Naive thymus-derived CD4-positive, alpha-beta T cell (primary cell): ENCODE data around the gene LTK. TPM values are rescaled to one million over a fixed set of nuclear protein-coding genes. Genes with fewer than 3 reads are reported as not detected.

Experiments
- ATAC-seq: fragments of 150-1000 bp; cut with Tn5 transposase; 2 replicates; pipeline ENCODE4 v1.10.0; 2021; ENCODE audit warnings: mild to moderate bottlenecking, moderate library complexity
- CTCF ChIA-PET: fragments of 350-600 bp; sonication (Branson Sonifier 250); formaldehyde crosslinking; loops from one replicate; lab custom pipeline; 2021; ENCODE audit warnings: antibody characterized with exemption; lab: Charles Lee
- POLR2A ChIA-PET: fragments of 350-600 bp; sonication (Branson Sonifier 250); formaldehyde crosslinking; loops from one replicate; lab custom pipeline; 2021; ENCODE audit warnings: antibody characterized with exemption, inconsistent platforms; lab: Charles Lee
- DNase-seq, 9 donors: peaks; one replicate each; pipeline versions ENCODE4 v3.0.0 to v3.0.0-alpha.2; 2020 to 2022; ENCODE audit warnings: mixed read lengths in 1 of 9
- H3K27ac ChIP-seq: one replicate; pipeline ENCODE4 v1.7.0; 2013; ENCODE audit warnings: mild to moderate bottlenecking, low read depth, low read length, moderate library complexity
- H3K27me3 ChIP-seq, 2 donors: one replicate each; pipeline ENCODE4 v1.7.0; 2013; ENCODE audit warnings: low read length in 2 of 2, mild to moderate bottlenecking in 2 of 2, moderate library complexity in 2 of 2; ENCODE audit not compliant: control insufficient read depth in 2 of 2, insufficient read depth in 2 of 2
- H3K36me3 ChIP-seq, 3 experiments: 1 replicate in 2 of 3; 2 replicates in 1 of 3; pipeline ENCODE4 v1.7.0; 2013; ENCODE audit warnings: low read length in 3 of 3, mild to moderate bottlenecking in 3 of 3, moderate library complexity in 1 of 3; ENCODE audit not compliant: insufficient read depth in 3 of 3, control insufficient read depth in 2 of 3
- H3K4me1 ChIP-seq, 2 donors: one replicate each; pipeline ENCODE4 v1.7.0; 2013; ENCODE audit warnings: low read length in 2 of 2, mild to moderate bottlenecking in 2 of 2, moderate library complexity in 1 of 2; ENCODE audit not compliant: control insufficient read depth in 2 of 2, insufficient read depth in 2 of 2
- H3K4me3 ChIP-seq: 2 replicates; pipeline ENCODE4 v1.7.0; 2013; ENCODE audit warnings: mild to moderate bottlenecking, low read length
- H3K9me3 ChIP-seq, 3 experiments: 1 replicate in 2 of 3; 2 replicates in 1 of 3; pipeline ENCODE4 v1.7.0; 2013; ENCODE audit warnings: low read length in 3 of 3; ENCODE audit not compliant: control insufficient read depth in 2 of 3
- H3K27ac Mint-ChIP-seq, 9 donors: one replicate each; pipeline ENCODE4 v1.8.0; 2020 to 2022; ENCODE audit warnings: mixed read lengths in 9 of 9, mild to moderate bottlenecking in 8 of 9, moderate library complexity in 5 of 9, inconsistent platforms in 2 of 9
- H3K27me3 Mint-ChIP-seq, 5 donors: one replicate each; pipeline ENCODE4 v1.8.0; 2021 to 2022; ENCODE audit warnings: mixed read lengths in 5 of 5, mild to moderate bottlenecking in 1 of 5
- H3K36me3 Mint-ChIP-seq, 5 donors: one replicate each; pipeline ENCODE4 v1.8.0; 2020 to 2022; ENCODE audit warnings: mixed read lengths in 5 of 5, mild to moderate bottlenecking in 3 of 5, inconsistent platforms in 1 of 5
- H3K4me1 Mint-ChIP-seq, 7 donors: one replicate each; pipeline ENCODE4 v1.8.0; 2020 to 2022; ENCODE audit warnings: mixed read lengths in 7 of 7, mild to moderate bottlenecking in 3 of 7, inconsistent platforms in 1 of 7
- H3K4me3 Mint-ChIP-seq, 10 donors: one replicate each; pipeline ENCODE4 v1.8.0; 2020 to 2022; ENCODE audit warnings: mild to moderate bottlenecking in 10 of 10, mixed read lengths in 10 of 10, moderate library complexity in 6 of 10, inconsistent platforms in 2 of 10
- H3K9me3 Mint-ChIP-seq, 11 donors: one replicate each; pipeline ENCODE4 v1.8.0; 2020 to 2022; ENCODE audit warnings: mixed read lengths in 11 of 11, mild to moderate bottlenecking in 4 of 11, inconsistent platforms in 1 of 11, moderate library complexity in 1 of 11
- intact Hi-C, 2 donors: fragments of 100-400 bp; cut with micrococcal nuclease; formaldehyde crosslinking; loops; one replicate each; pipeline ENCODE4 v1.15.1; 2023
- polyA plus RNA-seq, 2 donors: library from polyadenylated mRNA; unstranded; fragments of 300-500 nt; fragmentation: Illumina TruSeq; gene quantifications; one replicate each; pipeline ENCODE4 v1.2.3, GENCODE V29; 2021
- total RNA-seq, 6 experiments: library from RNA in 5 of 6; stranded (reverse) in 5 of 6; gene quantifications; 1 replicate in 5 of 6; 2 replicates in 1 of 6; pipeline ENCODE4 v1.2.3 and lab custom pipeline; 2021 to 2026

Gene LTK
- total RNA-seq, result 1 to 10 TPM in 2 of 5 experiments, under 1 TPM in 2, not detected in 1; 0.41 to 6.5 (median 1.4) TPM
- not detected for polyA plus RNA-seq
- not detected for total RNA-seq (lab: John Stamatoyannopoulos, UW)

DNA sequence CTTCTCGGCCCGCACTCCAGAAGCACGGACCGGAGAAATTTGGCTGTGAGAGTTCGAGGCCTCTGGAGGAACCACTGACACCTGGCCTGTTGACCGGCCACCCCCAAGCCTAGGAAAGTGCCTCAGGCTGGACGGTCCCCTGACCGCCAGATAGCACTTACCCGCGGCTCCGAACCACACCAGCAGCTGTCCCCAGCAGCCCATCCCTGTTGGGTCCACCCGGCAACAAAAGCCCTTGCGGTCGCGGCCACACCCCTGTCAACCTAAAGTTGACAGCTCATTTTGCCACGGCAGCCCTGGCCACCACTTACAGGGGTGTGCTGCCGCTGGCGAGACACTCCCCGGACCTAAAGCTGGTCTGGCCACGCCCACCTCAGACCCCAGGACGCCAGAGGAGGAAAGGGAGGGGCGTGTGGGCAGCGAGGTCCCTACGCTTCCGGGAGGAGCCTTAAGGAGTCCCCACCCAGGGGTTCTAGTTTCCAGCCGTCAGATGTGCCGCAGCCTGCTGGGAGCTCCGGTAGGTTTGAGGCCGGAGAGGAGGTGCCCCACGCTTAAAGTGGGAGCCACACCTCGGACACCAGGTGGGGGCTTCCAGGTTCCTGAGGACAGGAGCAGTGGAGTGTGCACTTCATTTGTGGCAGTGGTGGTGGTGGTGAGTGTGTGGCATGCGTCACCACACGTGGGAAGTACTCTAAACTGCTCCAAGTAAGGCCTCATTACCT, at the start of gene LTK:
LTK (minus strand) TSS at position 322 of the 722 bp plus-strand sequence; CDS start at position 204, 118 bp downstream.
- Histone ChIP-seq H3K9me3 (no peaks in the 10 kb centered on the region), H3K27me3 (peaks cover 8 to 18% of the 10 kb centered on the region in 2 donors), H3K4me3 (peak within 1 kb of the TSS; percentile 56), H3K36me3 (peaks cover 0 to 9% (median 0%) of the 10 kb centered on the region in 3 experiments), H3K4me1 (peaks cover 9 to 22% of the 10 kb centered on the region in 2 donors), H3K27ac (no peak within 1 kb of the TSS)
- peak; percentile 37 for ATAC-seq
- ChIA-PET CTCF (no interaction called here), POLR2A (interaction anchor here (0.5 kb wide), 1 partner anchor 1890 kb away, joined by 3 read pairs; no protein-coding TSS in a partner anchor)
- H3K27ac Mint-ChIP-seq, result no peak within 1 kb of the TSS
- intact Hi-C loops, result loop anchor here in 1 of 2 donors (2.0 kb wide), 1 partner anchor 19 kb away; no protein-coding TSS in a partner anchor
- DNase-seq, result no peak
- H3K9me3 Mint-ChIP-seq, result no peaks in the 10 kb centered on the region
- peaks cover 16 to 26% (median 24%) of the 10 kb centered on the region in 7 donors for H3K4me1 Mint-ChIP-seq
- H3K27me3 Mint-ChIP-seq, result peaks cover 15 to 42% (median 17%) of the 10 kb centered on the region in 5 donors
- H3K4me3 Mint-ChIP-seq, result peak within 1 kb of the TSS; percentile 48 to 84 (median 76)
- peaks cover 0 to 12% (median 5%) of the 10 kb centered on the region in 5 donors for H3K36me3 Mint-ChIP-seq

DNA sequence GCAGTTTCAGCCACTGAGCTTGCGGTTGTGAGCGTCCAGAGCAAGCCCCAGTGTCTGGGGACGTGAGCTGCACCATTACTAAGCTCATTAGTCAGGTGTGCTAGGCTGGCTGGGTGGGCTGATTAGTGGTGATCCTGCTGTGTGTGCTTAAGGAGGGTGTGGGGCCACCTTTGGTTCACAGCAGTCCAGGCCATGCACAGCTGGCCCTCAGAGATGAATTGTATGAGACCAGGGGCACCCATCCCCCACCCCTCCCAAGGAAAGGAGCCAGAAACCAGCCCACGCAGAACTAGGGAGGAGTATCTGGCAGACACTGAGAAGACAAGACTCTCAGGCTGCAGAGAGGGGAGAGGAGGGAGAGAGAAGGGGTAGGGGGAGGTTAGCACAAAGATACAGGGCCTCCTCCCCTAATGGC, 49.2 kb upstream of the LTK start:
- Mint-ChIP-seq H3K4me1 (peaks cover 8 to 16% (median 13%) of the 10 kb centered on the region in 7 donors), H3K36me3 (peaks cover 0 to 1% (median 0%) of the 10 kb centered on the region in 5 donors), H3K27ac (no peak overlapping the region), H3K9me3 (no peaks in the 10 kb centered on the region), H3K4me3 (no peak overlapping the region), H3K27me3 (peaks cover 0 to 38% (median 14%) of the 10 kb centered on the region in 5 donors)
- Histone ChIP-seq H3K9me3 (no peaks in the 10 kb centered on the region), H3K36me3 (no peaks in the 10 kb centered on the region), H3K4me3 (no peak overlapping the region), H3K27me3 (peaks cover 3 to 6% of the 10 kb centered on the region in 2 donors), H3K4me1 (peaks cover 13% of the 10 kb centered on the region in 2 donors), H3K27ac (no peak overlapping the region)
- CTCF ChIA-PET, result no interaction called here
- no peak for ATAC-seq
- POLR2A ChIA-PET, result no interaction called here
- no peak for DNase-seq
- intact Hi-C loops, result no loop called here

DNA sequence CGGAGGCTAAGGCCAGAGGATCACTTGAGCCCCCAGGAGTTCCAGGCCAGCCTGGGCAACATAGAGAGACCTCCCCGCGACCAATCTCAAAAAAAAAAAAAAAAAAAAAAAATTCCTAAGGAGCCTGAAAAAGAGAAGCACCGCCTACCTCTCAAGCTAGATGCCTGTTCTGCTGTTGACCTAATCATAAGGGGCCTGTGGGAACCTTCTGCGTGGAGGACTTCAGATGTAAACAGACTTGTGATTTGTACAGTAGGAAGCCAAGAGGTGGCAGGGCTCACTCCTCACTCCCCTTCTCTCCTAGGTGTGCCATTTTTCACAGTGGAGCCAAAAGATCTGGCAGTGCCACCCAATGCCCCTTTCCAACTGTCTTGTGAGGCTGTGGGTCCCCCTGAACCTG, 48.6 kb upstream of the LTK start:
- Mint-ChIP-seq H3K36me3 (peaks cover 0 to 1% (median 0%) of the 10 kb centered on the region in 5 donors), H3K4me3 (peak overlapping the region in 1 of 10 donors; percentile 68), H3K27me3 (peaks cover 0 to 40% (median 14%) of the 10 kb centered on the region in 5 donors), H3K27ac (no peak overlapping the region), H3K9me3 (no peaks in the 10 kb centered on the region), H3K4me1 (peaks cover 11 to 19% (median 15%) of the 10 kb centered on the region in 7 donors)
- Histone ChIP-seq H3K9me3 (no peaks in the 10 kb centered on the region), H3K27me3 (peaks cover 3 to 6% of the 10 kb centered on the region in 2 donors), H3K36me3 (no peaks in the 10 kb centered on the region), H3K4me1 (peaks cover 15 to 19% of the 10 kb centered on the region in 2 donors), H3K27ac (no peak overlapping the region), H3K4me3 (no peak overlapping the region)
- ChIA-PET CTCF (no interaction called here), POLR2A (no interaction called here)
- intact Hi-C loops, result no loop called here
- ATAC-seq (no peak), DNase-seq (no peak)

DNA sequence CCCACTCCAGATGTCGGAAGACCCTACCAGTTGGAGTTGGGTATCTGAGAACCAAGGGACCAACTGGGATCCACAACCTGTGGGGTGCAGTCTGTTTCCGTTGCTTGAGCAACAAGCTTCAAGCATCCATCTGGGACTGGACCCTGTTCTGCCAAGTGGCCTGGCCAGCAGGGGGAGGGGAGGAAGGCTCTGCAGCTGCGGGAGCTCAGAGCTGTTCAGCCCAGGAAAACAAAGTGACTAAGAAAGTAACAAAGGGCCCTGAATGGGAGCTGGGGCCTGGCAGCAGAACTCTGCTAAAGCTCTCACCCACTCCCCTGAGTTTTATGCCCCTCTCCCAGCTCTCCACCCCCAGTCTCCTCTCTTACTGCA, 48.1 kb upstream of the LTK start:
- Histone ChIP-seq H3K4me3 (no peak overlapping the region), H3K36me3 (no peaks in the 10 kb centered on the region), H3K4me1 (peaks cover 15 to 19% of the 10 kb centered on the region in 2 donors), H3K9me3 (no peaks in the 10 kb centered on the region), H3K27ac (no peak overlapping the region), H3K27me3 (peaks cover 3 to 6% of the 10 kb centered on the region in 2 donors)
- peaks cover 0 to 41% (median 14%) of the 10 kb centered on the region in 5 donors for H3K27me3 Mint-ChIP-seq
- peak overlapping the region in 1 of 9 donors; percentile 36 for H3K27ac Mint-ChIP-seq
- ATAC-seq (no peak), DNase-seq (no peak)
- H3K9me3 Mint-ChIP-seq, result no peaks in the 10 kb centered on the region
- POLR2A ChIA-PET, result no interaction called here
- intact Hi-C loops, result no loop called here
- CTCF ChIA-PET, result no interaction called here
- peaks cover 11 to 22% (median 15%) of the 10 kb centered on the region in 7 donors for H3K4me1 Mint-ChIP-seq
- no peak overlapping the region for H3K4me3 Mint-ChIP-seq
- peaks cover 0 to 1% (median 0%) of the 10 kb centered on the region in 5 donors for H3K36me3 Mint-ChIP-seq

DNA sequence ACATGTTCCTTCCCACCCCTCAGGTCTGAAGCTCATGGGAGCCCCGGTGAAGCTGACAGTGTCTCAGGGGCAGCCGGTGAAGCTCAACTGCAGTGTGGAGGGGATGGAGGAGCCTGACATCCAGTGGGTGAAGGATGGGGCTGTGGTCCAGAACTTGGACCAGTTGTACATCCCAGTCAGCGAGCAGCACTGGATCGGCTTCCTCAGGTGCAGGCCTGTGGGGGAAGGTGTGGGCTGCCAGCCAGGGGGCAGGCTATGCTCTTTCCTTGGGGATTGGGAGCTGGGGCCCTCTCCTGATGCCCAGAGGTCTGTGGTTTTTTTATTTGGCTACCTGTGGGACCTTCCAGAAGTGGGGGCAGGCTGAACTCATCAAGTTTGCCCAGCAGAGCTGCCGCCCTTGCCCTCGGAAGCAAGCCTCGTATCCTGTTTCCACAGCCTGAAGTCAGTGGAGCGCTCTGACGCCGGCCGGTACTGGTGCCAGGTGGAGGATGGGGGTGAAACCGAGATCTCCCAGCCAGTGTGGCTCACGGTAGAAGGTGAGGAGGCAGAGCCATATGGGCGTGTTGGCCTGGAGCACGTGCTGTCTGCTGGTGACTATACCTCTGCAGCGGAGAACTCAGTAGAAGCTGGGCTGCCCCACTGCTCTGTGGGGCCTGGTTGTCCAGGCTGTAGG, 47.6 kb upstream of the LTK start:
- CTCF ChIA-PET, result no interaction called here
- H3K27me3 Mint-ChIP-seq, result peaks cover 0 to 46% (median 14%) of the 10 kb centered on the region in 5 donors
- peak overlapping the region in 1 of 9 donors; percentile 51 for H3K27ac Mint-ChIP-seq
- POLR2A ChIA-PET, result no interaction called here
- intact Hi-C loops, result no loop called here
- peaks cover 0 to 1% (median 0%) of the 10 kb centered on the region in 5 donors for H3K36me3 Mint-ChIP-seq
- peak overlapping the region in 5 of 10 donors; percentile 6 to 78 (median 66) for H3K4me3 Mint-ChIP-seq
- no peak for ATAC-seq
- no peak for DNase-seq
- peaks cover 11 to 24% (median 15%) of the 10 kb centered on the region in 7 donors for H3K4me1 Mint-ChIP-seq
- no peaks in the 10 kb centered on the region for H3K9me3 Mint-ChIP-seq
- no peaks in the 10 kb centered on the region for H3K36me3 ChIP-seq
- peaks cover 3 to 6% of the 10 kb centered on the region in 2 donors for H3K27me3 ChIP-seq
- no peaks in the 10 kb centered on the region for H3K9me3 ChIP-seq
- no peak overlapping the region for H3K27ac ChIP-seq
- H3K4me1 ChIP-seq, result peaks cover 15 to 19% of the 10 kb centered on the region in 2 donors
- H3K4me3 ChIP-seq, result no peak overlapping the region

DNA sequence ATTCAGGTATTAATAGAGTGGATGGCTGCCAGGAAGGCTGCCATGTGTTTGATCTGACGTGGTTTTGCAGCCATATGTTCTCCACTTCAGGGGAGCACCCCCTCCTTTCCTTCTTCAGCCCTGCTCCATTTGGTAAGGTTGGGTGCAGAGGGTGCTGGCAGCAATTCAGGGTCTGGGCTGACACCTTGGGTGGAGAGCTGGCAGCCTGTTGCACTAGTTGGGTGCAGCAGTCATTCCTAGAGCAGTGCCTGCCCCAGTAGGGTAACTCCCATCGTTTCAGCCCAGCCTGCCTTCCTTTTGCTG, 46.9 kb upstream of the LTK start:
- Histone ChIP-seq H3K9me3 (no peaks in the 10 kb centered on the region), H3K4me1 (peaks cover 15 to 19% of the 10 kb centered on the region in 2 donors), H3K27ac (no peak overlapping the region), H3K4me3 (no peak overlapping the region), H3K27me3 (peaks cover 3 to 6% of the 10 kb centered on the region in 2 donors), H3K36me3 (no peaks in the 10 kb centered on the region)
- peaks cover 0 to 52% (median 14%) of the 10 kb centered on the region in 5 donors for H3K27me3 Mint-ChIP-seq
- ChIA-PET POLR2A (no interaction called here), CTCF (no interaction called here)
- H3K4me3 Mint-ChIP-seq, result peak overlapping the region; percentile 6 to 85 (median 70)
- H3K27ac Mint-ChIP-seq, result peak overlapping the region in 1 of 9 donors; percentile 51
- no peak for ATAC-seq
- H3K9me3 Mint-ChIP-seq, result no peaks in the 10 kb centered on the region
- intact Hi-C loops, result no loop called here
- H3K4me1 Mint-ChIP-seq, result peaks cover 11 to 24% (median 15%) of the 10 kb centered on the region in 7 donors
- DNase-seq, result no peak
- H3K36me3 Mint-ChIP-seq, result peaks cover 0 to 1% (median 0%) of the 10 kb centered on the region in 5 donors
